HG02970 (cell line): ENCODE results near the gene BIRC3.
"Not testable (repeated sequence)": the region's sequence is repeated elsewhere in the genome, so short reads cannot be mapped to it uniquely, and the experiment has no call there.

ENCODE experiments used
- ATAC-seq: cut with Tn5 transposase; IDR thresholded peaks from one replicate; pipeline ENCODE4 v1.9.1; 2021; ENCODE audit warnings: mild to moderate bottlenecking, moderate library complexity, moderate number of reproducible peaks; ENCODE audit not compliant: unreplicated experiment, low FRiP score

BIRC3 gene

GRCh38 chr11:102364991-102365390 lies 47.7 kb downstream of the BIRC3 start:
- no peak for ATAC-seq

- no peak for ATAC-seq
These were observed 50.1 kb downstream of the BIRC3 start for GRCh38 chr11:102367364-102367763.

- ATAC-seq = peak; percentile 83
These were observed 51.2 kb downstream of the BIRC3 start for GRCh38 chr11:102368472-102368871.

- ATAC-seq = not testable (repeated sequence)
These were observed 57.5 kb downstream of the BIRC3 start for GRCh38 chr11:102374633-102375424.

GRCh38 chr11:102375720-102376399 lies 58.6 kb downstream of the BIRC3 start:
- no peak for ATAC-seq

GRCh38 chr11:102377891-102378290 lies 60.6 kb downstream of the BIRC3 start:
- no peak for ATAC-seq

- no peak for ATAC-seq
These were observed 61.5 kb downstream of the BIRC3 start for GRCh38 chr11:102378818-102379217.

GRCh38 chr11:102382384-102382783 lies 65.1 kb downstream of the BIRC3 start:
- ATAC-seq = no peak

- ATAC-seq = no peak
These were observed 66.6 kb downstream of the BIRC3 start for GRCh38 chr11:102383839-102384238.

GRCh38 chr11:102384419-102385079 lies 67.3 kb downstream of the BIRC3 start:
- no peak for ATAC-seq

- ATAC-seq = no peak
These were observed 68.1 kb downstream of the BIRC3 start for GRCh38 chr11:102385085-102386007.

- ATAC-seq = no peak
These were observed 69.0 kb downstream of the BIRC3 start for GRCh38 chr11:102386136-102386734.

GRCh38 chr11:102387043-102387781 lies 69.9 kb downstream of the BIRC3 start:
- no peak for ATAC-seq
